SK-N-SH treated with all-trans-retinoic acid at 6 μM for 48 hours (cell line): ENCODE measurements around the gene TPRKB.

Source experiments
- ATAC-seq: fragments of 200-7000 bp; cut with Tn5 transposase; 3 replicates; pipeline ENCODE4 v1.9.1; 2020; ENCODE audit warnings: mild to moderate bottlenecking, moderate library complexity
- BACH2 ChIP-seq: fragments of 250-450 bp; sonication (Bioruptor Pico); IDR thresholded peaks from 2 replicates; pipeline ENCODE4 v1.9.0; 2021; ENCODE audit warnings: mild to moderate bottlenecking, borderline replicate concordance
- CREB5 ChIP-seq: fragments of 250-450 bp; sonication (Bioruptor Pico); IDR thresholded peaks from 2 replicates; pipeline ENCODE4 v1.5.1; 2020; ENCODE audit warnings: low read depth, mild to moderate bottlenecking, moderate library complexity
- CSDC2 ChIP-seq: fragments of 250-450 bp; sonication (Bioruptor Pico); IDR thresholded peaks from 2 replicates; pipeline ENCODE4 v1.5.0; 2020; ENCODE audit warnings: mild to moderate bottlenecking, moderate library complexity
- CSRNP3 ChIP-seq: fragments of 250-450 bp; sonication (Bioruptor Pico); IDR thresholded peaks from 2 replicates; pipeline ENCODE4 v1.5.1; 2021; ENCODE audit warnings: mild to moderate bottlenecking, moderate library complexity
- ESRRG ChIP-seq: fragments of 250-450 bp; sonication (Bioruptor Pico); IDR thresholded peaks from 2 replicates; pipeline ENCODE4 v1.6.1; 2021; ENCODE audit warnings: mild to moderate bottlenecking
- GLIS3 ChIP-seq: fragments of 250-450 bp; sonication (Bioruptor Pico); IDR thresholded peaks from 2 replicates; pipeline ENCODE4 v1.5.0; 2020; ENCODE audit warnings: mild to moderate bottlenecking, moderate library complexity
- ISL1 ChIP-seq: fragments of 250-450 bp; sonication (Bioruptor Pico); IDR thresholded peaks from 2 replicates; pipeline ENCODE4 v2.1.2; 2022; ENCODE audit warnings: mild to moderate bottlenecking, moderate library complexity
- OSR1 ChIP-seq: fragments of 250-450 bp; sonication (Bioruptor Pico); IDR thresholded peaks from 2 replicates; pipeline ENCODE4 v1.8.0; 2022; ENCODE audit warnings: moderate library complexity, mild to moderate bottlenecking, inconsistent platforms
- PATZ1 ChIP-seq: fragments of 250-450 bp; sonication (Bioruptor Pico); IDR thresholded peaks from 2 replicates; pipeline ENCODE4 v1.8.0; 2020; ENCODE audit warnings: mild to moderate bottlenecking, moderate library complexity, borderline replicate concordance
- PPARA ChIP-seq: fragments of 250-450 bp; sonication (Bioruptor Pico); IDR thresholded peaks from 2 replicates; pipeline ENCODE4 v1.5.0; 2020; ENCODE audit warnings: mild to moderate bottlenecking, borderline replicate concordance
- RARB ChIP-seq: fragments of 250-450 bp; sonication (Bioruptor Pico); IDR thresholded peaks from 2 replicates; pipeline ENCODE4 v1.8.0; 2021; ENCODE audit warnings: mild to moderate bottlenecking, moderate library complexity
- SNAI2 ChIP-seq: fragments of 250-450 bp; sonication (Bioruptor Pico); IDR thresholded peaks from 2 replicates; pipeline ENCODE4 v1.5.0; 2020; ENCODE audit warnings: mild to moderate bottlenecking, moderate library complexity
- TCF4 ChIP-seq: fragments of 250-450 bp; sonication (Bioruptor Pico); IDR thresholded peaks from 2 replicates; pipeline ENCODE4 v1.8.0; 2021; ENCODE audit warnings: mild to moderate bottlenecking, moderate library complexity, borderline replicate concordance
- TOX ChIP-seq: fragments of 250-450 bp; sonication (Bioruptor Pico); IDR thresholded peaks from 2 replicates; pipeline ENCODE4 v1.8.0; 2021; ENCODE audit warnings: mild to moderate bottlenecking, moderate library complexity, borderline replicate concordance
- ZC3H10 ChIP-seq: fragments of 250-450 bp; sonication (Bioruptor Pico); IDR thresholded peaks from 2 replicates; pipeline ENCODE4 v1.5.1; 2021; ENCODE audit warnings: mild to moderate bottlenecking, moderate library complexity
- ZFP3 ChIP-seq: fragments of 250-450 bp; sonication (Bioruptor Pico); IDR thresholded peaks from 2 replicates; pipeline ENCODE4 v1.5.0; 2020; ENCODE audit warnings: mild to moderate bottlenecking, moderate library complexity
- ZFP30 ChIP-seq: fragments of 450-650 bp; formaldehyde crosslinking; IDR thresholded peaks from 2 replicates; pipeline ENCODE4 v1.5.0; 2022; ENCODE audit warnings: mild to moderate bottlenecking, moderate library complexity
- ZNF565 ChIP-seq: fragments of 450-650 bp; formaldehyde crosslinking; conservative IDR thresholded peaks from 2 replicates; pipeline ENCODE4 v1.5.0; 2020; ENCODE audit warnings: low read depth, mild to moderate bottlenecking, moderate library complexity
- ZNF70 ChIP-seq: fragments of 450-650 bp; formaldehyde crosslinking; IDR thresholded peaks from 2 replicates; pipeline ENCODE4 v1.5.0; 2020; ENCODE audit warnings: mild to moderate bottlenecking, moderate library complexity
- ZNF8 ChIP-seq: fragments of 450-650 bp; formaldehyde crosslinking; IDR thresholded peaks from 2 replicates; pipeline ENCODE4 v1.5.0; 2020; ENCODE audit warnings: mild to moderate bottlenecking, moderate library complexity

TPRKB gene

GRCh38 chr2:73739101-73739500, 2.0 kb upstream of the TPRKB start:
- TF ChIP-seq RARB (CRISPR knock-in tag) (no peak), PATZ1 (CRISPR knock-in tag) (no peak), CSDC2 (CRISPR knock-in tag) (no peak), CREB5 (CRISPR knock-in tag) (no peak), SNAI2 (CRISPR knock-in tag) (no peak)
- TF ChIP-seq, all 23 proteins: peak for 0
- no peak for ATAC-seq

GRCh38 chr2:73736378-73736777, 767 bp downstream of the TPRKB start:
- no peak for TF ChIP-seq CSRNP3 (CRISPR knock-in tag)
- TF ChIP-seq ZNF70 (CRISPR knock-in tag), result no peak
- TF ChIP-seq ZNF8, result no peak
- no peak for TF ChIP-seq PPARA (CRISPR knock-in tag)
- no peak for TF ChIP-seq OSR1 (CRISPR knock-in tag)
- TF ChIP-seq ISL1 (CRISPR knock-in tag), result no peak
- TF ChIP-seq BACH2 (CRISPR knock-in tag), result no peak
- TF ChIP-seq TOX (CRISPR knock-in tag), result no peak
- no peak for TF ChIP-seq ZNF565
- TF ChIP-seq ZFP3, result no peak
- no peak for TF ChIP-seq ESRRG (CRISPR knock-in tag)
- no peak for TF ChIP-seq PATZ1 (CRISPR knock-in tag)
- ATAC-seq, result peak; percentile 24

GRCh38 chr2:73730810-73731209, 6.3 kb downstream of the TPRKB start:
- no peak for ATAC-seq
- no peak for TF ChIP-seq RARB (CRISPR knock-in tag)
- no peak for TF ChIP-seq ZFP30 (CRISPR knock-in tag)
- no peak for TF ChIP-seq ZNF70 (CRISPR knock-in tag)
- TF ChIP-seq ZC3H10 (CRISPR knock-in tag), result no peak
- TF ChIP-seq GLIS3, result no peak
- no peak for TF ChIP-seq ESRRG (CRISPR knock-in tag)
- TF ChIP-seq SNAI2 (CRISPR knock-in tag), result no peak
- TF ChIP-seq CSRNP3 (CRISPR knock-in tag), result no peak
- no peak for TF ChIP-seq ZFP3
- no peak for TF ChIP-seq PPARA (CRISPR knock-in tag)
- TF ChIP-seq CSDC2 (CRISPR knock-in tag), result no peak
- no peak for TF ChIP-seq OSR1 (CRISPR knock-in tag)
- no peak for TF ChIP-seq TCF4 (CRISPR knock-in tag)
- no peak for TF ChIP-seq BACH2 (CRISPR knock-in tag)
- TF ChIP-seq CREB5 (CRISPR knock-in tag), result no peak
